OCI-LY3 (cell line): ENCODE measurements around the gene LGALS9C.
"Not testable (repeated sequence)": the region's sequence is repeated elsewhere in the genome, so short reads cannot be mapped to it uniquely, and the experiment has no call there.

Experiments used
- CTCF ChIP-seq: fragments of 200-600, 300-600 bp; sonication (generic); IDR thresholded peaks from 2 replicates; pipeline ENCODE4 v1.5.1; 2014; ENCODE audit warnings: antibody characterized with exemption, low read length, low read depth
- EZH2phosphoT487 ChIP-seq: fragments of 200-600 bp; shearing (Covaris generic); IDR thresholded peaks from 2 replicates; pipeline ENCODE4 v1.6.1; 2018; ENCODE audit warnings: antibody characterized with exemption, mixed run types, low read depth

GRCh38 chr17:18507729-18508128 is 31.1 kb downstream of the LGALS9C start:
- TF ChIP-seq CTCF, EZH2phosphoT487: not testable (repeated sequence)
